ENCODE measurements around the gene PABPN1L. TPM values are rescaled to one million over a fixed set of nuclear protein-coding genes. Genes with fewer than 3 reads are reported as not detected.

Gene PABPN1L
- total RNA-seq, 1 donor from 2014 or later = not detected

DNA sequence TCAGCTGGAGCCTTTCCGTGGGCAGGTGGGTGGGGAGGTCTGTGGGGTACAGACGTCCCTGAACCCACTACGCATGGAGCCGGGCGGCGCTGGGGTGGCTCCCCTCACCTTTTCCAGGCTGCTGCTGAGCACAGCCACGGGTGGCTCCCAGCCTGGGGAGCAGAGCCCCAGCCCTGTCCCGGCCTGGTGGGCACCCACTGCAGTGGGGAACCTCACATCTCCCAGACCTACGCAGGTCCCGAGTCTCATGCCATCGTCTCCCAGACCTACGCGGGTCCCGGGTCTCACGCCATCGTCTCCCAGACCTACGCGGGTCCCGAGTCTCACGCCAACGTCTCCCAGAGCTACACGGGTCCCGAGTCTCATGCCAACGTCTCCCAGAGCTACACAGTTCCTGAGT is 37.7 kb downstream of the PABPN1L start:
- H3K4me3 Mint-ChIP-seq (ENCODE audit: unreplicated experiment) = no peak overlapping the region
- Histone ChIP-seq H2AFZ (ENCODE audit: low read depth, low read length) (no peak overlapping the region), H3K4me2 (ENCODE audit: low read length) (no peak overlapping the region), H3K27ac (ENCODE audit: low read depth, low read length) (no peak overlapping the region), H3K9ac (ENCODE audit: low read length) (no peak overlapping the region), H4K20me1 (ENCODE audit: insufficient read depth, low read length) (no peaks in the 10 kb centered on the region), H3K36me3 (ENCODE audit: insufficient read depth, low read length) (no peaks in the 10 kb centered on the region), H3K4me1 (ENCODE audit: insufficient read depth, low read length) (no peaks in the 10 kb centered on the region), H3K27me3 (ENCODE audit: insufficient read depth, low read length) (no peaks in the 10 kb centered on the region), H3K79me2 (ENCODE audit: insufficient read depth, low read length) (no peaks in the 10 kb centered on the region), H3K4me3 (ENCODE audit: insufficient read depth, low read depth, low read length) (no peak overlapping the region), H3K9me3 (ENCODE audit: insufficient read depth, low read depth, low read length) (no peaks in the 10 kb centered on the region)
- H3K27me3 Mint-ChIP-seq (ENCODE audit: low read depth, unreplicated experiment) = no peaks in the 10 kb centered on the region
- H3K4me1 Mint-ChIP-seq (ENCODE audit: low read depth, unreplicated experiment) = no peaks in the 10 kb centered on the region
- no peak for DNase-seq (ENCODE audit: low read depth)
- H3K9me3 Mint-ChIP-seq (ENCODE audit: unreplicated experiment) = no peaks in the 10 kb centered on the region
- H3K36me3 Mint-ChIP-seq (ENCODE audit: low read depth, unreplicated experiment) = peaks cover 2% of the 10 kb centered on the region
- no peak for FAIRE-seq
- H3K27ac Mint-ChIP-seq (ENCODE audit: unreplicated experiment) = no peak overlapping the region
- no peak for TF ChIP-seq EZH2 (IDR thresholded peaks at IDR 0.05; ENCODE audit: insufficient read depth, low read length)
- TF ChIP-seq, protein P1, sequence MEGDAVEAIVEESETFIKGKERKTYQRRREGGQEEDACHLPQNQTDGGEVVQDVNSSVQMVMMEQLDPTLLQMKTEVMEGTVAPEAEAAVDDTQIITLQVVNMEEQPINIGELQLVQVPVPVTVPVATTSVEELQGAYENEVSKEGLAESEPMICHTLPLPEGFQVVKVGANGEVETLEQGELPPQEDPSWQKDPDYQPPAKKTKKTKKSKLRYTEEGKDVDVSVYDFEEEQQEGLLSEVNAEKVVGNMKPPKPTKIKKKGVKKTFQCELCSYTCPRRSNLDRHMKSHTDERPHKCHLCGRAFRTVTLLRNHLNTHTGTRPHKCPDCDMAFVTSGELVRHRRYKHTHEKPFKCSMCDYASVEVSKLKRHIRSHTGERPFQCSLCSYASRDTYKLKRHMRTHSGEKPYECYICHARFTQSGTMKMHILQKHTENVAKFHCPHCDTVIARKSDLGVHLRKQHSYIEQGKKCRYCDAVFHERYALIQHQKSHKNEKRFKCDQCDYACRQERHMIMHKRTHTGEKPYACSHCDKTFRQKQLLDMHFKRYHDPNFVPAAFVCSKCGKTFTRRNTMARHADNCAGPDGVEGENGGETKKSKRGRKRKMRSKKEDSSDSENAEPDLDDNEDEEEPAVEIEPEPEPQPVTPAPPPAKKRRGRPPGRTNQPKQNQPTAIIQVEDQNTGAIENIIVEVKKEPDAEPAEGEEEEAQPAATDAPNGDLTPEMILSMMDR (IDR thresholded peaks at IDR 0.05; ENCODE audit: insufficient read depth, low read depth, low read length) = no peak

DNA sequence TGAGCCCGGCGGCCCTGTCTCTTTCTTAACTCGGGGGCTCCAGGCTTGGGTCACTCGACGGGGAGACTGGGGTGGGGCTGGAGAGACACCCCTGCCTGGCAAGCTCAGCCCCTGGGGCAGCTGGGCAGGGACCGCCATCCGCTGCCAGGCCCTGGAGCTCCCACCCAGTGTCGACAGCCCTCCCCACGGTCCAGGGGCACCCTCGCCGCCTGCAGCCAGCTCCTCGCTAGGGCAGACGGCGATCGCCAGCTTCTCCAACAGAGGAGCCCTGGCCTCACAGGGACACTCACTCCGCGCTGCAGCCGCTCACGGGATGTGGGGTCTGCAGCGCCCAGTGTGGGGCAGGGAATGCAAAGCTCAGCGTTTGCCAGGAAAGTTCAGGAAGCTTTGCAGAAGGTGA is 38.7 kb downstream of the PABPN1L start:
- no peaks in the 10 kb centered on the region for H3K27me3 ChIP-seq (ENCODE audit: insufficient read depth, low read length)
- no peak overlapping the region for H2AFZ ChIP-seq (ENCODE audit: low read depth, low read length)
- Mint-ChIP-seq H3K4me1 (ENCODE audit: low read depth, unreplicated experiment) (no peaks in the 10 kb centered on the region), H3K36me3 (ENCODE audit: low read depth, unreplicated experiment) (peaks cover 6% of the 10 kb centered on the region), H3K9me3 (ENCODE audit: unreplicated experiment) (no peaks in the 10 kb centered on the region), H3K27me3 (ENCODE audit: low read depth, unreplicated experiment) (no peaks in the 10 kb centered on the region), H3K4me3 (ENCODE audit: unreplicated experiment) (no peak overlapping the region), H3K27ac (ENCODE audit: unreplicated experiment) (no peak overlapping the region)
- H3K9ac ChIP-seq (ENCODE audit: low read length) = no peak overlapping the region
- no peak overlapping the region for H3K27ac ChIP-seq (ENCODE audit: low read depth, low read length)
- no peaks in the 10 kb centered on the region for H3K36me3 ChIP-seq (ENCODE audit: insufficient read depth, low read length)
- H4K20me1 ChIP-seq (ENCODE audit: insufficient read depth, low read length) = no peaks in the 10 kb centered on the region
- FAIRE-seq (no peak), DNase-seq (ENCODE audit: low read depth) (no peak)
- no peaks in the 10 kb centered on the region for H3K9me3 ChIP-seq (ENCODE audit: insufficient read depth, low read depth, low read length)
- no peak overlapping the region for H3K4me3 ChIP-seq (ENCODE audit: insufficient read depth, low read depth, low read length)
- no peak overlapping the region for H3K4me2 ChIP-seq (ENCODE audit: low read length)
- no peaks in the 10 kb centered on the region for H3K79me2 ChIP-seq (ENCODE audit: insufficient read depth, low read length)
- H3K4me1 ChIP-seq (ENCODE audit: insufficient read depth, low read length) = no peaks in the 10 kb centered on the region
- no peak for TF ChIP-seq EZH2 (IDR thresholded peaks at IDR 0.05; ENCODE audit: insufficient read depth, low read length)
- TF ChIP-seq, protein P1 (IDR thresholded peaks at IDR 0.05; ENCODE audit: insufficient read depth, low read depth, low read length) = no peak

DNA sequence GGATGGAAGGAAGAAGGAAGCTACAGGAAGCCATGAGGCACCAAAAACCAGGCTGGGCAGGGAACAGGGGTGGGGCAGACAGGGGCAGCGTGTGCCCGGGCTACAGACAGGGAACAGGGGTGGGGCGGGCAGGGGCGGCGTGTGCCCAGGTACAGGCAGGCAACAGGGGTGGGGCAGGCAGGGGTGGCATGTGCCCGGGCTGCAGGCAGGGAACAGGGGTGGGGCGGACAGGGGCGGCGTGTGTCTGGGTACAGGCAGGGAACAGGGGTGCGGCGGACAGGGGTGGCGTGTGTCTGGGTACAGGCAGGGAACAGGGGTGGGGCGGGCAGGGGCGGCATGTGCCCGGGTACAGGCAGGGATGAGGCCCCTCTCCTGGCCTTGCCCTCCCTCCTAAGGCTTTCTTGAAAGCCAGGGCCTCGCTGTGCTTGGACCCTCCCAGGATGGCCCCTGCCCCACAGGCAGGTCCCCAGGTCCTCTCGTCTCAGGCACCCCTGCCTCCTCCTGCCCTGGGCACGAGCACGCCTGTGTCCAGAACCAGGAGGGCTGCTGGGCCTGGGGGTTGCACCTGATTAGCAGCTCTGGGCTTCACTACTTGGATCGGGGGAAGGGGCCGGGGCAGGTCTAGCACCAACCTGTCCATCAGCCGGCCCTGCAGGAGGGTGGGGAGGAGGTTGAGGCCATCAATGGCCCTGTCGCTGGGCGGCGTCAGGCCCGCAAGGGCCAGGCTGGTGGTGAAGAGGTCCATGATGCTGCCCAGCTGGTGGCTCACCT is 40.2 kb downstream of the PABPN1L start:
- Histone ChIP-seq H3K4me3 (ENCODE audit: insufficient read depth, low read depth, low read length) (no peak overlapping the region), H3K9me3 (ENCODE audit: insufficient read depth, low read depth, low read length) (no peaks in the 10 kb centered on the region), H3K4me2 (ENCODE audit: low read length) (no peak overlapping the region), H3K79me2 (ENCODE audit: insufficient read depth, low read length) (no peaks in the 10 kb centered on the region), H3K27ac (ENCODE audit: low read depth, low read length) (no peak overlapping the region), H3K36me3 (ENCODE audit: insufficient read depth, low read length) (no peaks in the 10 kb centered on the region), H3K4me1 (ENCODE audit: insufficient read depth, low read length) (no peaks in the 10 kb centered on the region), H2AFZ (ENCODE audit: low read depth, low read length) (no peak overlapping the region), H3K9ac (ENCODE audit: low read length) (no peak overlapping the region), H4K20me1 (ENCODE audit: insufficient read depth, low read length) (no peaks in the 10 kb centered on the region), H3K27me3 (ENCODE audit: insufficient read depth, low read length) (no peaks in the 10 kb centered on the region)
- Mint-ChIP-seq H3K27me3 (ENCODE audit: low read depth, unreplicated experiment) (no peaks in the 10 kb centered on the region), H3K4me1 (ENCODE audit: low read depth, unreplicated experiment) (no peaks in the 10 kb centered on the region), H3K9me3 (ENCODE audit: unreplicated experiment) (no peaks in the 10 kb centered on the region), H3K4me3 (ENCODE audit: unreplicated experiment) (no peak overlapping the region), H3K27ac (ENCODE audit: unreplicated experiment) (no peak overlapping the region), H3K36me3 (ENCODE audit: low read depth, unreplicated experiment) (peaks cover 7% of the 10 kb centered on the region)
- DNase-seq (ENCODE audit: low read depth) = no peak
- FAIRE-seq = no peak
- TF ChIP-seq, protein P1 (IDR thresholded peaks at IDR 0.05; ENCODE audit: insufficient read depth, low read depth, low read length) = no peak
- no peak for TF ChIP-seq EZH2 (IDR thresholded peaks at IDR 0.05; ENCODE audit: insufficient read depth, low read length)

Measured in astrocyte (in vitro differentiated cells and primary cell).